ENCODE results near the gene BORCS5.

Gene BORCS5

GRCh38 chr12:12378616-12379015, 21.7 kb downstream of the BORCS5 start:
- peaks cover 12% of the 10 kb centered on the region for H3K4me1 ChIP-seq (ENCODE audit: insufficient read depth, low read length, severe bottlenecking)
- H4K20me1 ChIP-seq (ENCODE audit: insufficient read depth, low read length), result no peaks in the 10 kb centered on the region
- H3K27me3 ChIP-seq (ENCODE audit: insufficient read depth, low read length), result no peaks in the 10 kb centered on the region
- no peaks in the 10 kb centered on the region for H3K79me2 ChIP-seq (ENCODE audit: insufficient read depth, low read length)
- no peaks in the 10 kb centered on the region for H3K9me2 ChIP-seq (ENCODE audit: low read depth, low read length)
- H3K4me3 ChIP-seq (ENCODE audit: low read depth, low read length, poor library complexity, severe bottlenecking), result no peak overlapping the region
- H3F3A ChIP-seq (ENCODE audit: insufficient read depth, low read length), result no peaks in the 10 kb centered on the region
- peaks cover 10% of the 10 kb centered on the region; the same call in 1 of the 2 replicates for H3K36me3 ChIP-seq (ENCODE audit: insufficient read depth, low read length)
- no peak overlapping the region for H2AFZ ChIP-seq (ENCODE audit: low read length)
- TF ChIP-seq EZH2 (IDR thresholded peaks at IDR 0.05; ENCODE audit: borderline replicate concordance, low read length), result no peak
- TF ChIP-seq CTCF (IDR thresholded peaks at IDR 0.05; ENCODE audit: low read length), result no peak
- no peak overlapping the region for H3K9ac ChIP-seq (ENCODE audit: low read length)
- H3K4me2 ChIP-seq (ENCODE audit: low read length), result no peak overlapping the region
- H3K27ac ChIP-seq (ENCODE audit: low read depth, low read length, poor library complexity, severe bottlenecking), result no peak overlapping the region
- H3K9me3 ChIP-seq (ENCODE audit: low read length), result no peaks in the 10 kb centered on the region

- H3K4me2 ChIP-seq (ENCODE audit: low read length), result no peak overlapping the region
- H3K9ac ChIP-seq (ENCODE audit: low read length), result no peak overlapping the region; the same call in 1 of the 2 replicates
- H3K27me3 ChIP-seq (ENCODE audit: insufficient read depth, low read length), result no peaks in the 10 kb centered on the region
- no peaks in the 10 kb centered on the region for H3K9me2 ChIP-seq (ENCODE audit: low read depth, low read length)
- no peak overlapping the region for H2AFZ ChIP-seq (ENCODE audit: low read length)
- H3K4me3 ChIP-seq (ENCODE audit: low read depth, low read length, poor library complexity, severe bottlenecking), result no peak overlapping the region
- no peaks in the 10 kb centered on the region for H3K79me2 ChIP-seq (ENCODE audit: insufficient read depth, low read length)
- no peak for TF ChIP-seq EZH2 (IDR thresholded peaks at IDR 0.05; ENCODE audit: borderline replicate concordance, low read length)
- no peak for TF ChIP-seq CTCF (IDR thresholded peaks at IDR 0.05; ENCODE audit: low read length)
- H3F3A ChIP-seq (ENCODE audit: insufficient read depth, low read length), result no peaks in the 10 kb centered on the region
- peak overlapping the region; percentile 28 for H3K27ac ChIP-seq (ENCODE audit: low read depth, low read length, poor library complexity, severe bottlenecking)
- H3K36me3 ChIP-seq (ENCODE audit: insufficient read depth, low read length), result peaks cover 12% of the 10 kb centered on the region; the same call in 1 of the 2 replicates
- no peaks in the 10 kb centered on the region for H3K9me3 ChIP-seq (ENCODE audit: low read length)
- H3K4me1 ChIP-seq (ENCODE audit: insufficient read depth, low read length, severe bottlenecking), result peaks cover 21% of the 10 kb centered on the region
- H4K20me1 ChIP-seq (ENCODE audit: insufficient read depth, low read length), result no peaks in the 10 kb centered on the region
These were observed 23.2 kb downstream of the BORCS5 start for GRCh38 chr12:12379831-12380730.

GRCh38 chr12:12380949-12381593, 24.2 kb downstream of the BORCS5 start:
- Histone ChIP-seq H3K4me2 (ENCODE audit: low read length) (no peak overlapping the region), H3K36me3 (ENCODE audit: insufficient read depth, low read length) (peaks cover 12% of the 10 kb centered on the region; the same call in 1 of the 2 replicates), H3K9me2 (ENCODE audit: low read depth, low read length) (no peaks in the 10 kb centered on the region), H3K27ac (ENCODE audit: low read depth, low read length, poor library complexity, severe bottlenecking) (no peak overlapping the region), H4K20me1 (ENCODE audit: insufficient read depth, low read length) (no peaks in the 10 kb centered on the region), H3K27me3 (ENCODE audit: insufficient read depth, low read length) (no peaks in the 10 kb centered on the region), H3K9me3 (ENCODE audit: low read length) (no peaks in the 10 kb centered on the region), H3K4me1 (ENCODE audit: insufficient read depth, low read length, severe bottlenecking) (peaks cover 22% of the 10 kb centered on the region), H3K4me3 (ENCODE audit: low read depth, low read length, poor library complexity, severe bottlenecking) (no peak overlapping the region), H2AFZ (ENCODE audit: low read length) (no peak overlapping the region), H3K79me2 (ENCODE audit: insufficient read depth, low read length) (no peaks in the 10 kb centered on the region), H3F3A (ENCODE audit: insufficient read depth, low read length) (no peaks in the 10 kb centered on the region), H3K9ac (ENCODE audit: low read length) (no peak overlapping the region)
- TF ChIP-seq EZH2 (IDR thresholded peaks at IDR 0.05; ENCODE audit: borderline replicate concordance, low read length) (no peak), CTCF (IDR thresholded peaks at IDR 0.05; ENCODE audit: low read length) (no peak)

All from OCI-LY1 (cell line).